ENCODE results near the gene CYP20A1.
"Not testable (repeated sequence)": the region's sequence is repeated elsewhere in the genome, so short reads cannot be mapped to it uniquely, and the experiment has no call there.

Gene CYP20A1

DNA sequence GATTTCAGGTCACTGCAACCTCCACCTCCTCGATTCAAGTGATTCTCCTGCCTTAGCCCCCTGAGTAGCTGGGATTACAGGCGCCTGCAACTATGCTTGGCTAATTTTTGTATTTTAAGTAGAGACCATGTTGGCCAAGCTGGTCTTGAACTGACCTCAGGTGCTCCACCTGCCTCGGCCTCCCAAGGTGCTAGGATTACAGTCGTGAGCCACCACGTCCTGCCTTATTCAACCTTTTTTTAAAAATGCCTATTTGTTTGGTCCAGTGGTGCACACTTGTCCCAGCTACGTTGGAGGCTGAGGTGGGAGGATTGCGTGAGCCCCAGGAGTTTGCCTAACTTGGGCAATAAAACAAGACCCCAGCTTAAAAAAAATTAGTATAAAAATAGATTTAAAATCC, 43.3 kb downstream of the CYP20A1 start:
- DNase-seq (ENCODE audit: low read depth) = no peak

DNA sequence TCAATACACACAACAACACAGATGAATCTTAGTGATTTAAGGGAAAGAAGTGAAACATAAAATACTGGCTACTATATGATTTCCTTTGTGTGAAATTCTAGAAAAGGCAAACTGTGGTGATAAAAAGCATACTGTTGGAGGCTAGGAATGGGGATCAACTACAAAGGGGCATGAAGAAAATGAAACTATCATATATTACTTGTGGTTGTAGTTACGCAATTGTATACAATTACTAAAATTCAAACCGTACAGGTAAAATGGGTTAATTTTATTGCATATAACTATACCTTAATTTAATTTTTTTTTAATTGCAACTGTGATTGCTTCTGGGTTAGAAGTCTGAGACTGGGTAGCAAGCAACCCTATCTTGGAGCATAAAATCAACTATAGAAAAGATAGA, 47.7 kb downstream of the CYP20A1 start:
- no peak for DNase-seq (ENCODE audit: low read depth)

DNA sequence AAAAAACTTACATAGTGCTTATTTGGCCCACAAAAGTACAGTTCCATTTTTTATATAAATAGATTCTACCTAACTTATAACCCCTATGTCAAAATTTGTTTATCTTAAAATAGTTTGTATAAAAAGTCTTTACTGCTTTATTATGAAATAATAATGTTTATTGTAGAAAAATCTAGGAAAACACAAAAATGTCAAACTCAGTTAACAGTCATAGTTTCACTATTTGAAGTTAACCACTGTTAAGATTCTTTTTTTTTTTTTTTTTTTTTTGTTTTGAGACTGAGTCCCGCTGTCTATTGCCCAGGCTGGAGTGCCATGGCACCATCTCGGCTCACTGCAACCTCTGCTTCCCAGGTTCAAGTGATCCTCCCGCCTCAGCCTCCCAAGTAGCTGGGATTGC, 62.8 kb downstream of the CYP20A1 start:
- DNase-seq (ENCODE audit: low read depth) = no peak

DNA sequence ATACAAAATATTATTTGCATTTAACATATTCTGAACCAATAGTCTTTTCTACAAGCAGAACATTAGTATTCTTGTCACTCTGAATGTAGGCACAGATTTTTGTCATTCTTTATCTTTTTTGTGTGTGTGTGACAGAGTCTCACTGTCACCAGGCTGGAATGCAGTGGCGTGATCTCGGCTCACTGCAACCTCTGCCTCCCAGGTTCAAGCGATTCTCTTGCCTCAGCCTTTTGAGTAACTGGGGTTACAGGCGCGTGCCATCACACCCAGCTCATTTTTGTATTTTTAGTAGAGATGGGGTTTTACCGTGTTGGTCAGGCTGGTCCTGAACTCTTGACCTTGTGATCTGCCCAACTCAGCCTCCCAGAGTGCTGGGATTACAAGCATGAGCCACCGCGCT, 63.8 kb downstream of the CYP20A1 start:
- not testable (repeated sequence) for DNase-seq (ENCODE audit: low read depth)

DNA sequence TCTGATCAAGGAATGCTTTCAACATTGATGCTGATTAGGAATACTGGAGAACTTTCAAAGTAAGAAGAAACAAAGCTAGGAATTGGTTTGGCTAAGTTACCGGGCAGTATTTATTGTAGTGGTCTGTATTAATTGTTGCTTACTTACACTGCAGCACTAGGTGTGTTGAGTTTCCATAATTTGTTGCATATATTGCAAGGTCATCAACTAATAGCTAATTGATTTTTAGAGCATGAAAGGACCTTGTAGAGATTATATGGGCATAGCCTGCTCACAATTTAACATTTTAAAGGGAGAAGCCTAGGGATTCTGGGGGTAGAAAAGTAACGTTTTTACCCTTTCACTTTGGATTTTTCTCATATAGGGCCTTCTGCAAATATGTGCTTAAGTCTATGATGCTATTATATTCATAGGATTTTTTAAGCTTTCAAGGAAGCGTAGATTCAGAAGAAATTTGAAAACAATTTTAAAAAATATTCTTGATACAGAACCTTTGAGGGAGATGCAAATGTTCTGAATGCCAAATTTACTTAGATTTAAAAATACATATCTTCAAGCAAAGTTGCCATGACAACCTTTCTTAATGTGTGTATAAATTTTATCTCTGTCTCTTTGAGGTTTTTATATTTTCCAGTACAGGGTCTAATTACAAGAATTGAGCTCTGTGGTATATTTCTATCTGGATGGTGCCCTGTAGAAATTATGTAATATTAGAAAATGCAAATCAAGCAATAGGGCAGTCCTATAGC, 72.0 kb downstream of the CYP20A1 start:
- no peak for DNase-seq (ENCODE audit: low read depth)

DNA sequence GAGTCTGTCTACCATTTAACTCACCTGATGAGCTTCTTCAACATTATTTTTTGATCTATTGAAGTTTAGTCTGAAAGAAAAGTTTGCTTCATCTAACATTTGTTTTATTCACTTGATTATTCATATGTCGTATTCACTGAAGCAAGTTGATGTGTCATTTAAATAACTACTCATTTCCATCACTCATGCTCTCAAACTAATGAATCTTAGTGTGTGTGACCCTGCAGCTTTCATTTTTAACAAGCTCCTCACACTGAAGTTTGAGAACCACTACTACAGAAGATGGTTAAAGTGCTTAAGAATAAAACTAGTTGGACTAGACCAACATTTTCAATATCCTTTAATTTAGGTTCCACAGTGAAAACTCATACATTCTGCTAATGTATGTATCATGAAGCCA, 87.5 kb downstream of the CYP20A1 start:
- DNase-seq (ENCODE audit: low read depth) = no peak

DNA sequence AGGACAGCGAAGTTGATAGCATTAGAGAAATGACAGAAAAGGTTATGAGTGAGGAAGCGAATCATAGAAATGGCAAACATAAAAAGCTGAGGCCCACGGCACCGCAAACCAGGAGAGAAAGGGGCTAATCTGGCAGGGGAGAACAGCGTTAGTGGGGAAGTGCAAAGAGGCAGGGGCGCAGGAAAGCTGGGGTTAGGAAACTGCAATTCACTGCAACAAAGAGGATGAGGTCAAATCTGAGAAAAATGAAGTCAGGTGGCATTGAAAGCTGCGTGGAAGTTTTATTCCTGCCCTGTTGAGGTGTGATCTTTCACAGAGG, 88.7 kb downstream of the CYP20A1 start:
- DNase-seq (ENCODE audit: low read depth) = no peak

DNA sequence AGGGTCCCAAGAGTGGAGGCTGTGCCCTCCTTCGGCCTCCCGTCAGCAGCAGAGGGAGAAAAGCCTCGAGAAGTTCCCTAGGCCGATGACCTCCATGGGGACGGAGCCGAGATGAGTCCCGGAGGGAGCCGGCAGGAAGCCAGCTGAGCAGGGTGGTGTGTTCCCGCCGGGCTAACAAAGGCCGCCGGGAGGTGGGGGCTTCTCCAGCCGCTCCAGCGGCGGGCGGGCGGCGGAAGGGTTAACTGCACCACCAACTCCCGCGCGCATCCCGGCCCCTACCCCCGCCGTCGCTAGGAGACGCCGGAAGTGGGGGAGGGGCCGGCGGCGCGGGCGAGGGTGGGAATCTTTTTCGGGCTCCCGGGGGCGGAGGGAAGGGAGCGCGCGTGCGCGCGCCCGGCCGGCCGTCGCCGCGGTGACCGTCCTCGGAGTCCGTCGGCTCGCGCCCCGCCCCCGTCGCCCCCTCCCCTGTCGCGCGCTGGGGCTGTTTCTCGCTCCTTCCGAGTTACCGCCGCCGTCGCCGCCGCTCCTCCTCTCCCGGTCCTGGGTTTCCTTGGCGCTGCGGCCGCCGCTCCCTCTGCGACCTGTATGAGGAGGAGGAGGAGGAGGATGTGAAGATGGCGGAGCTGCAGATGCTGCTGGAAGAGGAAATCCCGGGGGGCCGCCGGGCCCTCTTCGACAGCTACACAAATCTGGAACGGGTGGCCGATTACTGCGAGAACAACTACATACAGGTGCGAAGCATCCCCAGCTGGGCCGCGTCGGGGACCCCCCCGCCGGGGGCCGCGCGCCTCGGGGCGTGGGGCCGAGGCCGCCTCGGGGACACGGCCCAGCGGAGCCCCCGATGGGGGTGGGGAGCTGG, 89.3 kb downstream of the CYP20A1 start, which contains the start of gene ABI2:
ABI2 (plus strand) TSS at position 494 of the 859 bp plus-strand sequence; CDS start at position 615, 121 bp downstream.
- DNase-seq (ENCODE audit: low read depth) = peak; percentile 59

DNA sequence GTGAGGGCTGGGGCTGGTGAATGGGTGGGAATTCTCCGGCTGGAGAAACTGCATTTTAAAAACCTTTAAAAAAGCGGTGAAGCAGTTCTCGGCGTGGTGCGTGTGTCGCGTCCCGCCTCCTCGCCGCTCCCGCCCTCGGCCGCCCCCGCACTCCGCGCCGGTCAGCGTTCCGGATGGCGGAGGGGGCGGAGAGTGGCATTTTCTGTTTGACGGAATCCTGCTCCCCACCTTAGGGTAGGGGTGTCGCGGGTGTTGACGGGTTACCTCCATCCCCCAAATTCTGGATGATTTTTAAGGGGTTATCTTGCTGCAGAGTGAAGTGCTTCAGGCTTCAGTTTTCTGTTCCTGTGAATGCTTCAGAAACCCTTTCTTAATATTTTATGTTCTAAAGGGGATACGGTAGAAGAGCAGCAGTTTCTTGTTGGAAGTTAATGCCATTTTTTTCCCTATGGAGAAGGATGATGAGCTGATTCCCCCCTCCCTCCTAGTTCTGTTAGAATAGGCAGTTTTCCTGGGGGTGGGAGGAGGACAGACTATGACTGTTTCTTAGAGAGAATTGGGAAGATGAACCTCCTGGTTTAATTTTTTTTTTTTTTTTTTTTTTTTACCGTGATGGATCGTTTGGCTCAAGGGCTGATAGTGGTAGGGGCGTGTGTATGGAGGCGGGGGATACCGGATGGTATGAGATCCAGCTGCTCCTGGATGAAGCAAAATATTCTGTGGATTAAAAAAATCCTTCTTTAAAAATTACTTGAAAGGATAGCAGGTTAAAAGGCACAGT, 90.1 kb downstream of the CYP20A1 start:
- DNase-seq (ENCODE audit: low read depth) = no peak

DNA sequence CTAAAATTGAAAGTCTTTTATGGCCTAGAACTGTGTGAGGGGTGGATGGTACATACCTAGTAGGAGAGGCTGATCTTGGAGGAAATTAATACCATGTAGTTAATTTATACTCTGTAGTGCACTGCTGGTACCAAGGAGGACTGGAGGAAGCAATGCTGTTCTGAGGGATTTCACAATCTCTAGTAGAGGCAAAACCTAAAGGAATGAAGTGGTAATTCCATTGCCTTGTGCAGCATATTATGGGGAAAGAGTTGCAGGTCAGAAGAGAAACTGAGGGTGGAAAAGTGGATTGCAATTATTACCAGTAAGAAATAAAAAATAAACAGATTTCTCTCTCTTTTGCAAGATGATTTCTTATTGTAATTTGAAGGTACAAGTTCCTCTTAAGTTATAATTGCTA, 91.6 kb downstream of the CYP20A1 start:
- DNase-seq (ENCODE audit: low read depth) = no peak

DNA sequence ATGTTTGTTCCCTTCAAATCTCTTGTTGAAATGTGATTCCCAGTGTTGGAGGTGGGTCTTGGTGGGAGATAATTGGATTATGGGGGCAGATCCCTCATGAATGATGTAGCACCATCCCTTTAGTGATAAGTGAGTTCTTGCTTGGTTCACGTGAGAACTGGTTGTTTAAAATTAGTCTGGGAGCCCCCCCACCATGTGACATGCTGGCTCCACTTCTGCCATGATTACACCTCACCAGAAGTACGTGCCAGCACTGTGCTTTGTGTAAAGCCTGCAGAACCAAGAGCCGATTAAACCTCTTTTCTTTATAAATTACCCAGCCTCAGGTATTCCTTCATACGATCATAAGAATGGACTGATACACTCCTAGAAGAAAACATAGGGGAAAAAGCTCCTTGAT, 99.5 kb downstream of the CYP20A1 start:
- no peak for DNase-seq (ENCODE audit: low read depth)

DNA sequence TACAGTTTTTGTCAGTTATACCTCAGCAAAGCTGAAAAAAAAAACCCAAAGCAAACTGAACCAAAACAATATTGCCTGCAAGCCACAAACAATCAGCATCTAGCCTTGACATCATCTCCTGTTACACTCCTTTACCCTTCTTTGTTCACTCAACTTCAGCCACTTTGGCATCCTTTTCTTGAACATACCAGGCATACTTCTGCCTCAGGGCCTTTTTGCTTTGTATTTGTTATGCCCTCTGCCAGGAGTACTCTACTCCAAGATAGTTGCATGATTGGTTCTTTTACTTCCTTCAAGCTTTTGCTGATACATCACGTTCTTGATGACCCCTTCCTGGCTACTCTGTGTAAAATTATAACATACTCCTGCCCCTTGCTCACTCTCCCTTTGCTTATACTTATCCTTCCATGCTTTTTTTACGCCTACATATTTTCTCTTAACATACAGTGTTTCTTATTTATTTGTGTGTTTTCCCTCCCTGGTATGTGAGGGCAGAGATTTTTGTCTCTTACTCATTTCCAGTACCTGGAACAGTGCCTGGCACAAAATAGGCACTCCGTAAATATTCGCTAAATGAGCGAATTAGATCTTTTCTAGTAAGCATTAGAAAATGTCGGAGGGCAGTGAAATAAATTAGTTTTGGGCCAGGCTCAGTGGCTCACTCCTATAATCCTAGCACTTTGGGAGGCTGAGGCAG, 102.1 kb downstream of the CYP20A1 start:
- peak; percentile 54 for DNase-seq (ENCODE audit: low read depth)

DNA sequence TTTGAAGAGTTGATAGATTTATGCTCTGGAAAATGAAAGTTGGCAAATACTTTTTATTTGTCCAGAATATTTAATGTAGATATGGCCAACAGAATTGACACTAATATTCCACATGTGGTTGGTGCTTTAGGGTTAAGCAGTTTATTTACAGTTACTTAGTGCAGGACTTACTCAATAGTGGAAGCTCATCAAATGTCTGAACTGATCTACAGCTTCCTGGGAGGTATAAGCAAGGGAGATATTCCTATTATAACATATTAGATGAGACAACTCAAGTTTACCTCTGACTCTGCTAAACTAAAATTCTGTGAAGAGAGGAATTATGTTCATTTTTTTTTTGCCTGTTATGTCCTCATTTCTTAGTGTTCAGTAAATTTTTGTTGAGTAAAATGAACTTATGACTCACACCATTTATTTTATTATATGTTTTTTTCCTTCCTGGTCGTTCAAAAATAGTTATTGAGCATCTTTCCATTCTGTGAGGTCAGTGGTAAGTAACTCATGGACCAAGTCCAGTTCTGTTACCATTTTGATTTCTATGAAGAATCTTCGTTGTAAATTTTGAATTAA, 103.0 kb downstream of the CYP20A1 start:
- no peak for DNase-seq (ENCODE audit: low read depth)

DNA sequence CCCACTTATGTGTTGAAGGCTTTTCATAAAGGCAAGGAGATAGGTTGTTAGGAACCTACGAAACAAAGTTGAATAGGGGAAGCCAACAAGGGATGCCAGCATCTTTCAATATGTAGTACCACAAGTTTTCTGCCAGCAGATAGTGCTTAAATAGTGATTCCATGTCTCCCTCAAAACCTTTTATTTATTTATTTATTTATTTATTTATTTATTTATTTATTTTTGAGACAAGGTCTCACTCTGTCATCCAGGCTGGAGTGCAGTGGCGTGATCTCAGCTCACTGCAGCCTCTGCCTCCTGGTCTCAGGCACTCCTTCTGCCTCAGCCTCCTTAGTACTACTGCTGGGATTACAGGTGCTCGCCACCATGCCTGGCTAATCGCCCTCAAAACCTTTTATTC, 103.6 kb downstream of the CYP20A1 start:
- DNase-seq (ENCODE audit: low read depth) = not testable (repeated sequence)

DNA sequence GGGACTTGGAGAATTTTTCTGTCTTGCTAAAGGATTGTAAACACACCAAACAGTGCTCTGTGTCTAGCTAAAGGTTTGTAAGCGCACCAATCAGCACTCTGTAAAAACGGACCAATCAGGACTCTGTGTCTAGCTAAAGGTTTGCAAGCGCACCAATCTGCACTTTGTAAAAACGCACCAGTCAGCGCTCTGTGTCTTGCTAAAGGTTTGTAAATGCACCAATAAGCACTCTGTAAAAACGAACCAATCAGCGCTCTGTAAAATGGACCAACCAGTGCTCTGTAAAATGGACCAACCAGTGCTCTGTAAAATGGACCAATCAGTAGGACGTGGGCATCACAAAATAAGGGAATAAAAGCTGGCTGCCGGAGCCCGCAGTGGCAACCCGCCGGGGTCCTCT, 105.8 kb downstream of the CYP20A1 start:
- DNase-seq (ENCODE audit: low read depth) = no peak

DNA sequence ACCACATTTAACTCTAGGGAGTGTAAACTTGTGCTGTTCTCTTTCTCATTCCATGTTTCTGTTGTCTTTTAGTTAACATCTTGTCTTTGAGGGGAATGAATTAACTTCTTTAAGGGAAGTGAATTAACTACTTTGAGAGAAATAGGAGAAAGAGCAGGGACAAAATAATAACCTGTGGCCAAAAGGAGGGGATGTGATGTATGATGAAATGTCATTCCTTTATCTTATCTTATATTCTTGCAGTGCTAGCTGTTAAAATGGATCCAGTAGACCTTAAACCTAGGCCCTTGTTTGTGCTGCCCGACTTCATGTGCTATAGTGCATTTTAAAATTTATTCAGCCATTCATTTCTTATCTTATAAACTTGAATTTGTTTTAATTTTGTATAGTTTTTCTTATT, 107.8 kb downstream of the CYP20A1 start:
- no peak for DNase-seq (ENCODE audit: low read depth)

DNA sequence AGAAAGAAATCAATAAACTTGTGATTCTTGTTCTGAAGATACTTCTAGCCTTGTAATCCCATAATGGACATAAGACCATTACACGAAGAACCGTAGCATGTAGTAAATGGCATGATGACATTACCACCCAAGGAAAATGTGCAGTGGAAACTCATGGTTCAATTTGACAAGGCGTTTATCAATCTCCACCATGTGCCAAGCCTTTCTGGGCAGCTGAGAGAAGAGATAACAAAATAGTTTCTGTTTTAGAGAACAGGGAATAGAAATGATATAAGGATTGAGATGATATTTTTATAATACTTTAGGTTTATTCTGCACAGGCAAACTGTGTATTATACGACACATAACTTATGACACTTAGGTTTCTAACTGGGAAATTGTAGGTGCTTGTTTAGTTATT, 108.6 kb downstream of the CYP20A1 start:
- no peak for DNase-seq (ENCODE audit: low read depth)

DNA sequence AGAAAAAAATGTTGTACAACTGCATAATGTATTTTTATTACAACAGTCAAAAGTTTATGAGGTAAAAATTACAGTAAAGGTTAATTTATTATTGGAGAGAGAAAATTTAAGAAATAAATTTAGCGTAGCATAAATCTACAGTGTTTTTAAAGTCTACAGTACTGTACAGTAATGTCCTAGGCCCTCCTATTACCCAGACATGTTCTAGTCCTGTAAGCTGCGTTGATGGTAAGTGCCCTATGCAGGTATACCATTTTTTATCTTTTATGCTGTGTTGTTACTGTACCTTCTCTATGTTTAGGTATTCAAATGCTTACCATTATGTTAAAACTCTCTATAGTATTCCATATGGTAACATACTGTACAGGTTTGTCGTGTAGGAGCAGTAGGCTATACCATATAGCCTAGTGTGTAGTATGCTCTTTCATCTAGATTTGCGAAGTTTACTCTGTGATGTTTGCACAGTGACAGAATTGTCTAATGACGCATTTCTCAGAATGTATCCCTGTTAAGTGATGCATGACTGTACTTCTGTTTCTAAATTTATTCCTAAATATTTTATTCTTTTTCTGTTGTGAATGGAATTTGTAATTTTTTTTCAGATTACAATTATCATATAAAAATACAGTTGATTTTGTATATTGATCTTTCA, 113.9 kb downstream of the CYP20A1 start:
- DNase-seq (ENCODE audit: low read depth) = no peak

DNA sequence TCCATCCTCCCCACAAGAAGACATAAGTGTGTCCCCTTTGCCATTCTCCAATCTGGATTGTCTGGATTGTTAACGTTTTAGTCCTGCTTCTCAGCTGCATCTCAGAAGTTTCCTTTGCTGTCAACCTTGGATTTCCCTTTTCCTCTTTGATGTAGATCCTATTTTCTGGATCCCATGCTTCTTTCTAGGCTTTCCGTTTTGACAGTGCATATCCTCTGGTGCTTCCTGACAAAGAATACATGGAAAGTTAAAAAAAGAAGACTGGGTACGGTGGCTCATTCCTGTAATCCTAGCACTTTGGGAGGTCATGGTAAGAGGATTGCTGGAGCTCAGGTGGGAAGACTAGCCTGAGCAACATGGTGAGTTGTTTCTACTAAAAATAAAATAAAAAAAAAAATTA, 116.1 kb downstream of the CYP20A1 start:
- no peak for DNase-seq (ENCODE audit: low read depth)
